ENCODE data around the gene SLC4A8.

DNA sequence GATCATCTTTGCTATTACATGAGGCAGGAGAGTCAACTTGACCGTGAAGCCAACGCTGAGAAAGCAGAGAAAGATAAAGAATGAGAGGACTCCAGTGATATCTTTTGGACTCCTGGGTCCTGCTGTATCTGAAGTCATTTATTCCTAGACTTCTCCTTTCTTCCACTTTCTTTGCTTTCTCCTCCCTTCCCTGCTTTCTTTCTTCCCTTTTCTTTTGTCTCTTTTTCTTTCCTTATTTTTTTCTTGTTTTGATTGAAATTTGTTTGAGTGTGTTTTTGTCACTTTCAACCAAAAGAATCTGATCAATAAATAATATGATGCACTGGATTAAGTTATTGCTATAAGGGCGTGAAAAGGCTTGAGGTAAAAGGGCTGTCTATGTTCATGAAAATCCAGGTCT, 20.0 kb upstream of the SLC4A8 start:
- TF ChIP-seq, protein P1, sequence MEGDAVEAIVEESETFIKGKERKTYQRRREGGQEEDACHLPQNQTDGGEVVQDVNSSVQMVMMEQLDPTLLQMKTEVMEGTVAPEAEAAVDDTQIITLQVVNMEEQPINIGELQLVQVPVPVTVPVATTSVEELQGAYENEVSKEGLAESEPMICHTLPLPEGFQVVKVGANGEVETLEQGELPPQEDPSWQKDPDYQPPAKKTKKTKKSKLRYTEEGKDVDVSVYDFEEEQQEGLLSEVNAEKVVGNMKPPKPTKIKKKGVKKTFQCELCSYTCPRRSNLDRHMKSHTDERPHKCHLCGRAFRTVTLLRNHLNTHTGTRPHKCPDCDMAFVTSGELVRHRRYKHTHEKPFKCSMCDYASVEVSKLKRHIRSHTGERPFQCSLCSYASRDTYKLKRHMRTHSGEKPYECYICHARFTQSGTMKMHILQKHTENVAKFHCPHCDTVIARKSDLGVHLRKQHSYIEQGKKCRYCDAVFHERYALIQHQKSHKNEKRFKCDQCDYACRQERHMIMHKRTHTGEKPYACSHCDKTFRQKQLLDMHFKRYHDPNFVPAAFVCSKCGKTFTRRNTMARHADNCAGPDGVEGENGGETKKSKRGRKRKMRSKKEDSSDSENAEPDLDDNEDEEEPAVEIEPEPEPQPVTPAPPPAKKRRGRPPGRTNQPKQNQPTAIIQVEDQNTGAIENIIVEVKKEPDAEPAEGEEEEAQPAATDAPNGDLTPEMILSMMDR (conservative IDR thresholded peaks at IDR 0.05), result no peak
- TF ChIP-seq EZH2 (IDR thresholded peaks at IDR 0.05; ENCODE audit: low read depth), result no peak
